PFSK-1 (cell line): ENCODE data around the gene PMCH.

Experiments
- REST ChIP-seq, 2 experiments: IDR thresholded peaks; 2 replicates each; pipeline versions ENCODE4 v1.6.1 to v1.8.0; 2011 to 2012; ENCODE audit warnings: low read depth in 2 of 2, low read length in 2 of 2, control low read depth in 1 of 2, inconsistent platforms in 1 of 2, mild to moderate bottlenecking in 1 of 2, moderate library complexity in 1 of 2; ENCODE audit not compliant: insufficient read depth in 1 of 2
- SIN3A ChIP-seq: IDR thresholded peaks from 2 replicates; pipeline ENCODE4 v1.6.1; 2012; ENCODE audit warnings: mild to moderate bottlenecking, low read length, moderate library complexity, borderline replicate concordance; ENCODE audit not compliant: insufficient read depth

GRCh38 chr12:102169922-102170621 is 27.6 kb downstream of the PMCH start:
- TF ChIP-seq SIN3A = no peak
- no peak for TF ChIP-seq REST (IDR thresholded peaks at IDR 0.05; ENCODE audit: insufficient read depth in 1 of 2, low read depth in 2 of 2, low read length in 2 of 2)
